ENCODE results near the gene PSMD8. TPM values are rescaled to one million over a fixed set of nuclear protein-coding genes. Genes with fewer than 3 reads are reported as not detected.

The PSMD8 gene
- total RNA-seq, result 343 and 367 TPM in 2 replicates

GRCh38 chr19:38374332-38375097 lies at the start of gene PSMD8:
TSS of gene PSMD8 (plus strand) at chr19:38374571. CDS start at chr19:38374602, 31 bp downstream.

GRCh38 chr19:38387550-38388348 lies 13.4 kb downstream of the PSMD8 start, which contains the start of gene GGN:
TSS of gene GGN (minus strand) at chr19:38388034. CDS start at chr19:38387261, 773 bp downstream.

GRCh38 chr19:38388349-38389100 lies 14.2 kb downstream of the PSMD8 start, which contains the start of gene SPRED3:
TSS of gene SPRED3 (plus strand) at chr19:38388697. CDS start at chr19:38390303, 1,606 bp downstream.

GRCh38 chr19:38402967-38403674 lies 28.8 kb downstream of the PSMD8 start, which contains the start of gene FAM98C:
TSS of gene FAM98C (plus strand) at chr19:38403093. CDS start at chr19:38403154, 61 bp downstream.

GRCh38 chr19:38425810-38426466 lies 51.6 kb downstream of the PSMD8 start, which contains the start of gene RASGRP4:
TSS of gene RASGRP4 (minus strand) at chr19:38426219. CDS start at chr19:38426091, 128 bp downstream.

GRCh38 chr19:38433268-38433733 lies 58.9 kb downstream of the PSMD8 start, which contains the start of gene RYR1:
TSS of gene RYR1 (plus strand) at chr19:38433691. CDS start at chr19:38433830, 139 bp downstream.

Other genes with a start within 250 kb of the PSMD8 start
- 4.7 and 7.1 TPM in 2 replicates for gene DPF1, start 150.3 kb upstream of the PSMD8 start, total RNA-seq
- 20.6 TPM in 1 of 2 replicates, not detected in the other for gene PPP1R14A, start 118.2 kb upstream of the PSMD8 start, total RNA-seq
- 6.1 and 7.8 TPM in 2 replicates for gene SPINT2, start 110.0 kb upstream of the PSMD8 start, total RNA-seq
- gene C19orf33, start 70.3 kb upstream of the PSMD8 start, total RNA-seq, result not detected in 2 replicates
- 114 and 127 TPM in 2 replicates for gene YIF1B, start 58.6 kb upstream of the PSMD8 start, total RNA-seq
- gene KCNK6, start 54.7 kb upstream of the PSMD8 start, total RNA-seq, result 6.8 and 7.0 TPM in 2 replicates
- gene CATSPERG, start 38.7 kb upstream of the PSMD8 start, total RNA-seq, result not detected in 2 replicates
- 2.3 TPM in 1 of 2 replicates, not detected in the other for gene GGN, start 13.5 kb downstream of the PSMD8 start, total RNA-seq
- gene SPRED3, start 14.1 kb downstream of the PSMD8 start, total RNA-seq, result 3.9 and 6.9 TPM in 2 replicates
- 9.9 and 11.5 TPM in 2 replicates for gene FAM98C, start 28.5 kb downstream of the PSMD8 start, total RNA-seq
- gene RASGRP4, start 51.6 kb downstream of the PSMD8 start, total RNA-seq, result not detected in 2 replicates
- under 0.01 TPM in 1 of 2 replicates, not detected in the other for gene RYR1, start 59.1 kb downstream of the PSMD8 start, total RNA-seq
- gene MAP4K1, start 243.4 kb downstream of the PSMD8 start, total RNA-seq, result 0.16 and 0.90 TPM in 2 replicates
- gene EIF3K, start 244.6 kb downstream of the PSMD8 start, total RNA-seq, result 443 and 497 TPM in 2 replicates

All from cardiac atrium fibroblast (primary cell).